ENCODE measurements around the gene CNNM1. TPM values are rescaled to one million over a fixed set of nuclear protein-coding genes. Genes with fewer than 3 reads are reported as not detected.

The CNNM1 gene
- total RNA-seq, 1 donor, result 0.09 TPM

GRCh38 chr10:99431190-99431760 lies 102.1 kb downstream of the CNNM1 start:
- no peak for TF ChIP-seq CTCF (IDR thresholded peaks at IDR 0.05; ENCODE audit: insufficient read depth, low read length)
- peak overlapping the region; percentile 91 for H3K4me3 ChIP-seq (ENCODE audit: low read depth, low read length)
- peak; percentile 52 for DNase-seq (ENCODE audit: low read depth)

GRCh38 chr10:99432047-99432446 lies 102.9 kb downstream of the CNNM1 start:
- no peak for DNase-seq (ENCODE audit: low read depth)
- TF ChIP-seq CTCF (IDR thresholded peaks at IDR 0.05; ENCODE audit: insufficient read depth, low read length), result no peak
- peak overlapping the region; percentile 91 for H3K4me3 ChIP-seq (ENCODE audit: low read depth, low read length)

- no peak for TF ChIP-seq CTCF (IDR thresholded peaks at IDR 0.05; ENCODE audit: insufficient read depth, low read length)
- no peak overlapping the region for H3K4me3 ChIP-seq (ENCODE audit: low read depth, low read length)
- no peak for DNase-seq (ENCODE audit: low read depth)
Measured at GRCh38 chr10:99432881-99433280, 103.7 kb downstream of the CNNM1 start.

GRCh38 chr10:99433378-99434020 lies 104.3 kb downstream of the CNNM1 start:
- TF ChIP-seq CTCF (IDR thresholded peaks at IDR 0.05; ENCODE audit: insufficient read depth, low read length), result no peak
- DNase-seq (ENCODE audit: low read depth), result no peak
- no peak overlapping the region for H3K4me3 ChIP-seq (ENCODE audit: low read depth, low read length)

- peak; percentile 59 for DNase-seq (ENCODE audit: low read depth)
- peak; percentile 27 for TF ChIP-seq CTCF (IDR thresholded peaks at IDR 0.05; ENCODE audit: insufficient read depth, low read length)
- no peak overlapping the region for H3K4me3 ChIP-seq (ENCODE audit: low read depth, low read length)
Measured at GRCh38 chr10:99435986-99436638, 107.0 kb downstream of the CNNM1 start.

- H3K4me3 ChIP-seq (ENCODE audit: low read depth, low read length), result no peak overlapping the region
- no peak for TF ChIP-seq CTCF (IDR thresholded peaks at IDR 0.05; ENCODE audit: insufficient read depth, low read length)
- no peak for DNase-seq (ENCODE audit: low read depth)
Measured at GRCh38 chr10:99438890-99439289, 109.7 kb downstream of the CNNM1 start.

Measured in fibroblast of the aortic adventitia (primary cell).